Epithelial cell of esophagus (primary cell): ENCODE measurements around the gene CDC123.
A peak's percentile ranks its signal among the peaks of the same experiment; 100 is the strongest.
"Not testable (repeated sequence)": the region's sequence is repeated elsewhere in the genome, so short reads cannot be mapped to it uniquely, and the experiment has no call there.

Experiments used
- DNase-seq: peaks from one replicate; pipeline ENCODE4 v3.0.0; 2010; ENCODE audit warnings: low read depth
- H3K4me3 ChIP-seq: 2 replicates; pipeline ENCODE4 v1.5.1; 2011; ENCODE audit warnings: mild to moderate bottlenecking, low read length, control low read depth
- CTCF ChIP-seq: IDR thresholded peaks from 2 replicates; pipeline ENCODE4 v1.5.1; 2011; ENCODE audit warnings: low read depth, mild to moderate bottlenecking, low read length, control low read depth, inconsistent platforms; ENCODE audit not compliant: insufficient read depth; ENCODE audit errors: missing control alignments

CDC123 gene

DNA sequence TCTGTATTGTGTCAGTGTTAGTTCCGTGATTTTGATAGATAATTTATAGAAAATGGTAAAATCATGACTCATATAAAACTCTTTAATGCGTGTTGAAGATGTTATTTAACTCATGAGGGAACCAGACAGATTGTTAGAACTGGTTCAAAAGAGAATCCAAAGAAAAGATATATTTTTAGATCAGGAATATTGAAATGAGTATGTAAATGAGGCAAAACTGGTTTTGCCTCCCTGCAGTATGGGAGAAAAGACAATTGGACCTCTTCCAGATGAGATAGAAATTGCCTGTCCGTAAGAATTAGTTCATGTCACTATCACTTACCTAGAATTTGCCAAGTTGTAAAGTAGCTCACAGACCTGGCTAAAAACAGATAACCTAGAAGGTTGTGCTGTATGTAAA is 17.6 kb downstream of the CDC123 start:
- no peak overlapping the region for H3K4me3 ChIP-seq
- TF ChIP-seq CTCF = no peak
- no peak for DNase-seq

- no peak for DNase-seq
- no peak for TF ChIP-seq CTCF
- no peak overlapping the region for H3K4me3 ChIP-seq
These were observed 18.1 kb downstream of the CDC123 start for GRCh38 chr10:12214093-12214492.

- peak; percentile 56 for TF ChIP-seq CTCF
- no peak overlapping the region for H3K4me3 ChIP-seq
- DNase-seq = peak; percentile 62
These were observed 18.8 kb downstream of the CDC123 start for GRCh38 chr10:12214763-12215218.

DNA sequence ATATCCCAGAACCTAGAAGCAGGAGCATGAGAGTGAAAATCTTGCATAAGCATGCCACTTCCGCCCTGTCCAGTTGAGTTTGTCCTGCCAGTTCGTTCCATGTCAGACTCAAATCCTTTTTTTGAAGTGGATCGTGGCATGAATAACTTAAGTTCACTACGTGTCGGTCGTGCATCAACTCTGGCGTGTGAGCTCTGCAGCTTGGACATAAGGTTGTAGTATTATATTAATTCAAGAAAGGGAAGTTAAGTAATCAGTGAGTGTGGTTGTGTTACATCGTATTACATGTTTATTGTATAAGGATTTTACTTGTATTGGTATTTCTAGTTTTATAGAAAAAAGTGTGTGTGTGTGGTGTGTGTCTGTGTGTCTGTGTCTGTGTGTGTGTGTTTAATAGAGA is 23.0 kb downstream of the CDC123 start:
- no peak for DNase-seq
- no peak overlapping the region for H3K4me3 ChIP-seq
- TF ChIP-seq CTCF = no peak

DNA sequence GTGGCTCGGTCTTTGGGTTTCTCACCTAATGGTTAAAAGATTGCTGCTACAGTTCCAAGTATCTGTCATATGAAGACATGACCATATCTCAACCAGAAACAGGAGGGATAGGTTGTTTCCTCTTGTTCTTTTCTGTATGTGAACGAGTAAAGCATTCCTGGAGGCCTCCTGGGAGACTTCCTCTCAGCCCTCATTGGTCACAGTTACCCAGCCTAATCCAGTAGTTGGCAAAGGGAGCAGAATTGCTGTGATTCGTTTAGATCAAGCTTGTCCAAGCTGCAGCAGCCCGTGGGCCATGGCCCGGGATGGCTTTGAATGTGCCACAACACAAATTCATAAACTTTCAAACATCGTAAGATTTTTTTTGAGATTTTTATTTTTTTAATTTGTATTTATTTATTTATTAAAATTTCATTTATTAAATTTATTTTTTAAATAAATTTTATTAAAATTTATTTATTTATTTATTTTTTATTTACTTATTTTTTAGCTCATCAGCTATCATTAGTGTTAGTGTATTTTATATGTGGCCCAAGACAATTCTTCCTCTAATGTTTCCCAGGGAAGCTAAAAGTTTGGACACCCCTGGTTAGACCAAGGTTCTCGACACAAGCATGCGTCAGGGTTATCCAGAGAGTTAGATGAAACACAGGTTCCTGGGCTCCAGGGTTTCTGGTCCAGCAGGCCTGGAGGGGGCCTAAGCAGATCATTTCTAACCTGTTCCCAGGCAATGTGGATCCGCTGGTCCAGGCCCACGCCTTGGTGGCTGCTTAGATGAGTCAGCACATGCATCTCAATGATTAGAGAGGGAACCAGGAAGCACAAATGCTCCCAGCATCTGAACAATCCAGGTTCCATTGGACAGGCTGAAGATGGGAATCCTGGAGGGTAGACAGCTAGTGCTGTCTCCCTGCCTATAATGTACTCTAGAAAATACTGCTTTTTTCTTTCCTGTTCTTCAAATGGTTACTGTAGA is 25.6 kb downstream of the CDC123 start:
- peak; percentile 73 for DNase-seq
- no peak overlapping the region for H3K4me3 ChIP-seq
- TF ChIP-seq CTCF = no peak

DNA sequence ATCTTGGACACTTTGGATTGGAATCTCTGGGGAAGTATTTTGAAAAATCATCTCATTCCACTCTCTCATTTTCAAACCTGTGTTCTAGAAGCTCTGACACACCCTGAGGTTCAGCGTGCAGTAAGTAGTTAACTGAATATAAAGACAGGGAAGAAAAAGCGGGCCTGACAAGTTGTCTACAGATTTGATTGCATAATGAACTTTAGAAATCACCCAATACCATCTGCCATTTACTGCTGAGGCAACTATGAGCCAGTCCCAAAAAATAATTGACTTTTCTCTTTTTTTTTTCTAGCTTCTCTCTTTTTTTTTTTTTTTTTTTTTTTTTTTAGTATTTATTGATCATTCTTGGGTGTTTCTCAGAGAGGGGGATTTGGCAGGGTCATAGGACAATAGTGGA is 29.5 kb downstream of the CDC123 start:
- no peak for TF ChIP-seq CTCF
- peak; percentile 20 for DNase-seq
- H3K4me3 ChIP-seq = no peak overlapping the region

GRCh38 chr10:12226438-12226837 is 30.4 kb downstream of the CDC123 start:
- not testable (repeated sequence) for DNase-seq, H3K4me3 ChIP-seq
